Spleen (tissue), 11 donors: ENCODE results near the gene SPIN1. TPM values are rescaled to one million over a fixed set of nuclear protein-coding genes. Genes with fewer than 3 reads are reported as not detected.

Source experiments
- DNase-seq: peaks from one replicate; pipeline ENCODE4 v3.0.0-alpha.2; 2020
- H3K27ac ChIP-seq, 8 donors: fragments of 200-600 bp; sonication (generic) in 7 of 8; 1 replicate in 4 of 8; 2 replicates in 4 of 8; pipeline versions ENCODE4 v1.5.0 to v1.8.0; 2016 to 2021; ENCODE audit warnings: inconsistent platforms in 4 of 8, mild to moderate bottlenecking in 4 of 8, moderate library complexity in 1 of 8
- H3K27me3 ChIP-seq, 7 donors: fragments of 200-600 bp; sonication (generic) in 6 of 7; replicated peaks in 1 of 7; 1 replicate in 4 of 7; 2 replicates in 3 of 7; pipeline versions ENCODE4 v1.5.0 to v1.8.0; 2016 to 2021; ENCODE audit warnings: inconsistent platforms in 3 of 7, mild to moderate bottlenecking in 1 of 7
- H3K36me3 ChIP-seq, 6 donors: fragments of 200-600 bp; sonication (generic) in 5 of 6; 1 replicate in 4 of 6; 2 replicates in 2 of 6; pipeline versions ENCODE4 v1.5.0 to v1.8.0; 2016 to 2021; ENCODE audit warnings: inconsistent platforms in 2 of 6
- H3K4me1 ChIP-seq, 6 donors: fragments of 200-600 bp; sonication (generic) in 5 of 6; 1 replicate in 3 of 6; 2 replicates in 3 of 6; pipeline versions ENCODE4 v1.5.0 to v1.8.0; 2016 to 2021; ENCODE audit warnings: inconsistent platforms in 3 of 6
- H3K4me3 ChIP-seq, 8 donors: fragments of 200-600 bp; sonication (generic) in 7 of 8; 1 replicate in 4 of 8; 2 replicates in 4 of 8; pipeline versions ENCODE4 v1.5.0 to v1.8.0; 2016 to 2021; ENCODE audit warnings: inconsistent platforms in 4 of 8, mild to moderate bottlenecking in 4 of 8, moderate library complexity in 2 of 8
- H3K9me3 ChIP-seq, 8 donors: fragments of 200-600 bp; sonication (generic) in 7 of 8; 1 replicate in 4 of 8; 2 replicates in 4 of 8; pipeline versions ENCODE4 v1.5.0 to v1.8.0; 2016 to 2021; ENCODE audit warnings: inconsistent platforms in 4 of 8
- POLR2A ChIP-seq, 3 donors: fragments of 450-650 bp; IDR thresholded peaks; one replicate each; pipeline ENCODE4 v1.5.1; 2017; ENCODE audit warnings: antibody characterized with exemption in 3 of 3, mild to moderate bottlenecking in 1 of 3
- POLR2AphosphoS5 ChIP-seq, 3 donors: sonication (generic); formaldehyde crosslinking; IDR thresholded peaks; one replicate each; pipeline ENCODE4 v1.5.1; 2017; ENCODE audit warnings: antibody characterized with exemption in 3 of 3
- WGBS, 5 donors: extraction: QIAGEN DNeasy Blood & Tissue Kit in 3 of 5; methylation state at CpG; one replicate each; pipeline versions ENCODE4 v1.1.5 to v1.1.7; 2013 to 2018; 5-methylcytosine and 5-hydroxymethylcytosine counted together
- intact Hi-C: fragments of 100-400 bp; cut with DNase I; formaldehyde crosslinking; loops from one replicate; pipeline ENCODE4 v1.15.0; 2023; ENCODE audit warnings: low total_unique reads
- polyA plus RNA-seq, 3 donors: library from polyadenylated mRNA; stranded (reverse); fragments of 200-250 nt; gene quantifications; one replicate each; pipeline ENCODE4 v1.2.1, GENCODE V29; 2013
- total RNA-seq, 7 donors: library from RNA; depleted of rRNA in 3 of 7; stranded (reverse); fragments of >200 nt in 3 of 7; fragmentation: NEBNext Ultra II Directional in 4 of 7; extraction: Animal tissue kit (Norgen Biotek cat#: 25700) in 4 of 7; gene quantifications; one replicate each; pipeline versions ENCODE4 v1.1.0 to v1.2.1, GENCODE V29; 2016 to 2021
- TF ChIP-seq, protein P1 (sequence below), 11 experiments: fragments of 200-600 bp in 7 of 11; fragments of 450-650 bp in 4 of 11; sonication (generic) in 4 of 11; IDR thresholded peaks in 8 of 11; conservative IDR thresholded peaks in 3 of 11; 1 replicate in 7 of 11; 2 replicates in 4 of 11; pipeline versions ENCODE4 v1.4.0 to v1.8.0; 2016 to 2021; ENCODE audit warnings: antibody characterized with exemption in 11 of 11, inconsistent platforms in 4 of 11, mild to moderate bottlenecking in 1 of 11
- donor health status: healthy with polysubstance abuse.
- donor health status: DM: no; HTN: no; CAD: no; lungs with moderate emphysema.
- donor health status: DM: no; HTN: no; CAD: no.
- donor health status: Bipolar disorder and iron deficiency.
- donor health status: healthy.
- donor health status: DM: no; HTN: no; CAD: no.
- donor health status: DM: yes; HTN: yes; CAD: no.

The SPIN1 gene
- total and polyA plus RNA-seq, 10 donors: 12.6 to 55.1 (median 42.9) TPM

DNA sequence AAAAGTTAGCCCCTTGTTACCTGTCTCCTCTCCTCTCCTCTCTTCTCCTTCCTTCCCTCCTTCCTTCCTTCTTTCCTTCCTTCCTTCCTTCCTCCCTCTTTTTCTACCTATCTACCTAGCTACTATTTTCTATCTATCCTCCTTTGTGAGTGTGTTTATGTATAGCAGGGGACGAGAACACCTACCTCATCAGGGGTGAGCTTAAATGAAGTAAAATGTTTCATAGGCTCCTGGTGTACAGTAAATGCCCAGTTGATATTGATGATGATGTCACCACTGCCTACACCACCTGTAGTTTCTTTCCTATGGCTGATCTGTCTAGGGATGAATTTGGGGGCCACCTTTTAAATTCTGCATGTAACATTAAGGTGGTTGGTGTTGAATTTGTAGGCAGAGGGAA is 4.3 kb downstream of the SPIN1 start:
- DNase-seq: no peak
- Histone ChIP-seq H3K4me3 (no peak overlapping the region), H3K36me3 (no peaks in the 10 kb centered on the region), H3K27me3 (no peaks in the 10 kb centered on the region), H3K9me3 (no peaks in the 10 kb centered on the region), H3K4me1 (peaks cover 0 to 54% (median 27%) of the 10 kb centered on the region in 6 donors), H3K27ac (peak overlapping the region in 2 of 8 donors; percentile 15 to 62)
- intact Hi-C loops: no loop called here
- 86 to 100% (median 91%) methylated on average over 1 of the region's 1 CpG for WGBS, 5 donors
- TF ChIP-seq POLR2AphosphoS5 (IDR thresholded peaks at IDR 0.05) (no peak), POLR2A (IDR thresholded peaks at IDR 0.05) (no peak)
- TF ChIP-seq, protein P1, sequence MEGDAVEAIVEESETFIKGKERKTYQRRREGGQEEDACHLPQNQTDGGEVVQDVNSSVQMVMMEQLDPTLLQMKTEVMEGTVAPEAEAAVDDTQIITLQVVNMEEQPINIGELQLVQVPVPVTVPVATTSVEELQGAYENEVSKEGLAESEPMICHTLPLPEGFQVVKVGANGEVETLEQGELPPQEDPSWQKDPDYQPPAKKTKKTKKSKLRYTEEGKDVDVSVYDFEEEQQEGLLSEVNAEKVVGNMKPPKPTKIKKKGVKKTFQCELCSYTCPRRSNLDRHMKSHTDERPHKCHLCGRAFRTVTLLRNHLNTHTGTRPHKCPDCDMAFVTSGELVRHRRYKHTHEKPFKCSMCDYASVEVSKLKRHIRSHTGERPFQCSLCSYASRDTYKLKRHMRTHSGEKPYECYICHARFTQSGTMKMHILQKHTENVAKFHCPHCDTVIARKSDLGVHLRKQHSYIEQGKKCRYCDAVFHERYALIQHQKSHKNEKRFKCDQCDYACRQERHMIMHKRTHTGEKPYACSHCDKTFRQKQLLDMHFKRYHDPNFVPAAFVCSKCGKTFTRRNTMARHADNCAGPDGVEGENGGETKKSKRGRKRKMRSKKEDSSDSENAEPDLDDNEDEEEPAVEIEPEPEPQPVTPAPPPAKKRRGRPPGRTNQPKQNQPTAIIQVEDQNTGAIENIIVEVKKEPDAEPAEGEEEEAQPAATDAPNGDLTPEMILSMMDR (IDR thresholded peaks at IDR 0.05 in 8 of 11, conservative IDR thresholded peaks at IDR 0.05 in 3 of 11): no peak

DNA sequence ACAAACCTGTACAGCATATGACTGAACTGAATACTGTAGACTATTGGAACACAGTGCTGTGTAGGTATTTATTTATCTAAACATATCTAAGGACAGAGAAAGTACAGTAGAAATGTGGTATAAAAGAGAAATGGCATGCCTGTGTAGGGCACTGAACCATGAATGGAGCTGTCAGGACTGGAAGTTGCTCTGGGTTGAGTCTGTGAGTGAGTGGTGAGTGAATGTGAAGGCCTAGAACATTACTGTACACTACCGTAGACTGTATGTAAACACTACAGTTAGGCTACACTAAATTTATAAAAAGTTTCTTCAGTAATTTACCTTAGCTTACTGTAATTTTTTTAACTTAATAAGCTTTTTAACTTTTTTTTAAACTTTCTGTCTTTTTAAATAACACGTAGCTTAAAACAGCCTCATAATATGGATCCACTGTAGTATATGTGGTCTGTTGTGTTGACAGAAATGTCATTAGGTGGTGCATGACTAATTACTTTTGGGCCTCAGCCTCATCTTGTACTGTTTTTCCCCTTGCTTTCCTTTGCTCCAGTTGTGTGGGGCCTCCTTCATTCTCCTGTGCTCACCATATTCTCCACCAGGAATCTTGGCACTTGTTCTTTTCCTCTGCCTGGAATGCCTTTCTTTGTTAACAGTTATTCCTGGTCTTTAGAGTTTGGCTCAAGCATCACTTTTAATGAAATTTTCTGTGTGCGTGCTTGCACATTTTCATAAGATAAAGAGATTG is 8.8 kb downstream of the SPIN1 start:
- DNase-seq: no peak
- H3K27ac ChIP-seq: no peak overlapping the region
- no peaks in the 10 kb centered on the region for H3K27me3 ChIP-seq
- intact Hi-C loops: no loop called here
- H3K9me3 ChIP-seq: no peaks in the 10 kb centered on the region
- TF ChIP-seq POLR2A (IDR thresholded peaks at IDR 0.05): no peak
- WGBS, 5 donors: 89 to 98% (median 90%) methylated on average over 3 of the region's 3 CpGs
- H3K4me3 ChIP-seq: no peak overlapping the region
- peaks cover 0 to 5% (median 0%) of the 10 kb centered on the region in 6 donors for H3K36me3 ChIP-seq
- peaks cover 0 to 20% (median 5%) of the 10 kb centered on the region in 6 donors for H3K4me1 ChIP-seq

DNA sequence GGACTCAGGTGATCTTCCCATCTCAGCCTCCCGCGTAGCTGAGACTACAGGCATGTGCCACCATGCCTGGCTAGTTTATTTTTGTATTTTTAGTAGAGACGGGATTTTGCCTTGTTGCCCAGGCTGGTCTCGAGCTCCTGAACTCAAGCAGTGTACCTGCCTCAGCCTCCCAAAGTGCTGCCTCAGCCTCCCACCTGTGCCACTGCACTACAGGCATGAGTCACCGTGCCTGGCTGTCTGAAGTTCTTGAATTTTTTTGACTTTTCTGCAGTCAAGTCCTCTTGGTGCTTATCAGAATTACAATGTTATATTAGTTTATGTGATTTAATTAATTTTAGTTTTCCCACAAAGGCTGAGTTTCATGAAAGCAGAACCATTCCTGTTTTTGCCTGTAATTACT is 9.8 kb downstream of the SPIN1 start:
- Histone ChIP-seq H3K4me1 (peaks cover 0 to 10% (median under 1%) of the 10 kb centered on the region in 6 donors), H3K27me3 (no peaks in the 10 kb centered on the region), H3K36me3 (peaks cover 0 to 5% (median 0%) of the 10 kb centered on the region in 6 donors), H3K4me3 (no peak overlapping the region), H3K9me3 (no peaks in the 10 kb centered on the region), H3K27ac (no peak overlapping the region)
- TF ChIP-seq POLR2AphosphoS5 (IDR thresholded peaks at IDR 0.05): no peak
- TF ChIP-seq, protein P1 (IDR thresholded peaks at IDR 0.05 in 8 of 11, conservative IDR thresholded peaks at IDR 0.05 in 3 of 11): no peak
- TF ChIP-seq POLR2A (IDR thresholded peaks at IDR 0.05): no peak
- intact Hi-C loops: no loop called here
- WGBS, 5 donors: 93 to 96% (median 94%) methylated on average over 5 of the region's 5 CpGs
- DNase-seq: no peak

DNA sequence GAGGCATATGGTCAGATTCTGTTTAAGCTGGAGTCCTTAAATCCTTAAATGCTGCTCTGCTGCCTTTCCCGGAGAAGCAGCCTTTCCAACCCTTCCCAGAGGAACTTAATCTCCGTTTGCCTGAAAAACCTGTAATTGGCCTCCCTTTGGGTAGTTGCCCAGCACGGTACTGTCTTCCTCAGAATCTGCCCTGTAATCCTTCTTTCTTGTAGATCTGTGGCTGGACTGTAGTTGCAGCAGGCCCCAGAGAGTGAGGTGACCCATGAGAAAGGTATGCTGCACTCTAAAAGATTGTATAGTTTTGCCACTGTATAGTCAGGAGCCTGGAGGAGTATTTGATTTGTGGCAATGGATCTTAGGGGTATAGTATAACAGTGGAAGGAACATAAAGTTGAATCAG is 11.7 kb downstream of the SPIN1 start:
- peaks cover 0 to 5% (median 0%) of the 10 kb centered on the region in 6 donors for H3K36me3 ChIP-seq
- TF ChIP-seq POLR2AphosphoS5 (IDR thresholded peaks at IDR 0.05) (no peak), POLR2A (IDR thresholded peaks at IDR 0.05) (no peak)
- TF ChIP-seq, protein P1 (IDR thresholded peaks at IDR 0.05 in 8 of 11, conservative IDR thresholded peaks at IDR 0.05 in 3 of 11): no peak
- no peak overlapping the region for H3K4me3 ChIP-seq
- intact Hi-C loops: no loop called here
- no peaks in the 10 kb centered on the region for H3K27me3 ChIP-seq
- DNase-seq: no peak
- WGBS, 5 donors: 73 to 92% (median 88%) methylated on average over 3 of the region's 3 CpGs
- no peak overlapping the region for H3K27ac ChIP-seq
- H3K9me3 ChIP-seq: no peaks in the 10 kb centered on the region
- H3K4me1 ChIP-seq: peaks cover 0 to 8% (median 0%) of the 10 kb centered on the region in 6 donors
